GM18867 (cell line): ENCODE results near the gene ATP8A2.
"Not testable (repeated sequence)": the region's sequence is repeated elsewhere in the genome, so short reads cannot be mapped to it uniquely, and the experiment has no call there.

Experiments used
- ATAC-seq: cut with Tn5 transposase; IDR thresholded peaks from one replicate; pipeline ENCODE4 v1.9.1; 2021; ENCODE audit warnings: mild to moderate bottlenecking, moderate library complexity; ENCODE audit not compliant: unreplicated experiment

Gene ATP8A2

GRCh38 chr13:25457566-25457965 is 85.8 kb downstream of the ATP8A2 start:
- ATAC-seq: no peak

DNA sequence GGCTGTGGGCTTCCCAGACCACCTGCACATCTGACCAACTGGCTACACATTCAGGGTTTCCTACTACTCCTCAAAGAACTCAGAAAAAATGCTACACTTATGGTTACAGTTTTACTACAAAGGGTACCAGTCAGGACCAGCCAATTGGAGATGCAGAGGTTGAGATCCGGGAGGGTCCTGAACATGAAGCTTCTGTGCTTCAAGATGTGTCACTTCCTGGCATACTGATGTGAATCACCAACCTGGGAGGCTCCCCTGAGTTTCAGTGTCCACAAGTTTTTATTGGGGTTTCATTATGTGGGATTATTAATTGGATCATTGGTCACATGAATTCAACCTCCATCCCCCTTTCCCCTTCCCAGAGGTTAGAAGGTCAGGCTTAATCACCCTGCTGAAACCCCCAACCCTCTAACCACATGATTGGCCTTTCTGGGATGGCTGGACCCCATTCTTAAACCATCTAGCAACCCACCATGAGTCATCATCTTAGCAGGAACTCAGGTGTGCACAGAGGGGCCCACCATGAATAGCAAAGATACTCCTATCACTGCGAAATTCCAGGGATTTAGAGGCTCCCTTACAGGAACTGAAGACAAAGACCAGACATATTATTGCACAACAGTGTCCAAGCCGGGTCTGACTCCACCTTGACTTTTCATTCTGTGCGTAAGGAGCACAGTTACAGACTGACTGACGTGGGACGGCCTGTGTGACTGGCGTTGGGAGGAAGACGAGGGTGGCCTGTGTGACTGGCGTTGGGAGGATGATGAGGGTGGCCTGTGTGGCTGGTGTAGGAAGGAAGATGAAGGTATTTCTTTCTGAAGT is 90.7 kb downstream of the ATP8A2 start:
- ATAC-seq: no peak

- ATAC-seq: no peak
Observed at GRCh38 chr13:25463496-25463895, 91.7 kb downstream of the ATP8A2 start.

- no peak for ATAC-seq
Observed at GRCh38 chr13:25466880-25467279, 95.1 kb downstream of the ATP8A2 start.

- no peak for ATAC-seq
Observed at GRCh38 chr13:25468325-25469168, 96.8 kb downstream of the ATP8A2 start.

- no peak for ATAC-seq
Observed at GRCh38 chr13:25469169-25469525, 97.4 kb downstream of the ATP8A2 start.

DNA sequence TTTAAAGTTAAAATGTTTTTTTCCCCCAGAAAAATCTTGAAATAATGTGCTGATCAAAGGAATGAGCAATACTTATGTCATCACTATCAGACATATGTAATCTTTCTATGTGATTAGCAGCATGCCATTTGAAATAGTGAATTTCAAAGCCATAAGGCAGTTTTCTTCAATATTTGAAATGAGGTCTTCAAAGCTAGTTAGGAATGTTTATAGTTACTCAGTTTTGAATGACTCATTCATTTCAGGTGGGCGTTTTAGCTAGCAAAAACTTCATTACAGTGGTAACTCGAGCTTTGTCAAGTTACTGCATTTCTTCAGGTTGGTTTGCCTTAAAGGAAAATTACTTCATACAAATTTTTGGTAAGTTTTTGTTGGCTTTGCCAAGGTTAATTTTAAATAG is 102.1 kb downstream of the ATP8A2 start:
- ATAC-seq: no peak

- no peak for ATAC-seq
Observed at GRCh38 chr13:25478186-25478585, 106.4 kb downstream of the ATP8A2 start.

GRCh38 chr13:25489238-25489637 is 117.5 kb downstream of the ATP8A2 start:
- no peak for ATAC-seq

GRCh38 chr13:25490236-25490635 is 118.5 kb downstream of the ATP8A2 start:
- no peak for ATAC-seq

GRCh38 chr13:25493931-25494640 is 122.3 kb downstream of the ATP8A2 start:
- no peak for ATAC-seq

DNA sequence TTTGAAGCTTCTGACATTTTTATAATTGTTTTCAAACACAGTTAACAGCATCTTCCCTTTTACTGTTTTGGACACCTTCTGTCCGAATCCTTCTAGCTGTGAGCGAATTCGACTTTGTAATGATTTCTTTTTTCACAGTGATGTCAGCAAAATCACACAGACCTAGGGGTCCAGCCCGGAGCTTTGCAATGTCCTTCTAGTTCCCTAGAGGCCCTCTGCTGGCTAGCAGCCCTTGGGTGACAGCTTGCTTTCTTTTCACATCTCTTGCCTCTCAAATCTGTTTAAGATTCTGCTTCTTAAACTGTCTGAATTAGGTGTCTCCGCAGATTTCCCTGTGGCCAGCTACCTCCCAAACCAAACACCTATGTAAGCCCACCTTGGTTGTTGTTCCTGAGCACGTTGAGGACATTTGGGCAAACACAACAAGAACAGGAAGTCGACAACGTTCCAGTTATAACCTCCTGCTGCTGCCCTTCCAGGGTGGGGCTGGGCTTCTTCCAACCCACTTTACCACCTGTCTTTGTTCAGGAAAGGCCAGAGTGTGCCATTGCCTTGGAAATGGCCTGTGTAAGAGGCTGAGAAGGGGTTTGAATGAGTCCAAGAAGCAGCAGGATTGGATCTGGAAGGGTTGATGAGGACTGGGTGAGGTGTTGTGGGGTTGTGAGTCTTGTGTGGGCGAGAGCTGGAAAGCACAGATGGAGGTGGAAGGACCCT is 123.1 kb downstream of the ATP8A2 start:
- ATAC-seq: no peak

GRCh38 chr13:25501231-25501630 is 129.5 kb downstream of the ATP8A2 start:
- ATAC-seq: no peak

DNA sequence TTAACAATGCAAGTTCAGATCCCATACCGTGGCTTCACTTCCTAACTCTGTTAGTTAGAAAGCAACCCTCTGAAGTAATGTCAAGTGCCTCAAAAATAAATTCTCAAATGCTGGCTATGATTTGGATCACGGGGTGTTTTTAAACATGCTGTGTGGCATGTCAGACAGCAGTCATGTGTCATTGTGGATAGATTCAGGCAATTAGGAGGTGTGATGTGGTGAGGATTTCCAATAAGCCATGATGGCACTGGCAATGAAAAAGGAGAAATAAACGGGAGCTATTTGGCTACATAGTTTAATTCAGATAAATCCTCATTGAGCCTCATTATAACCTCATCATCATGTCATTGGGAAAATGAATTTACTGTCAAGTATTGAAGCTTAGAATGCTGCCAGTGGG is 130.3 kb downstream of the ATP8A2 start:
- no peak for ATAC-seq

- no peak for ATAC-seq
Observed at GRCh38 chr13:25502551-25502950, 130.8 kb downstream of the ATP8A2 start.

GRCh38 chr13:25503856-25504255 is 132.1 kb downstream of the ATP8A2 start:
- no peak for ATAC-seq

DNA sequence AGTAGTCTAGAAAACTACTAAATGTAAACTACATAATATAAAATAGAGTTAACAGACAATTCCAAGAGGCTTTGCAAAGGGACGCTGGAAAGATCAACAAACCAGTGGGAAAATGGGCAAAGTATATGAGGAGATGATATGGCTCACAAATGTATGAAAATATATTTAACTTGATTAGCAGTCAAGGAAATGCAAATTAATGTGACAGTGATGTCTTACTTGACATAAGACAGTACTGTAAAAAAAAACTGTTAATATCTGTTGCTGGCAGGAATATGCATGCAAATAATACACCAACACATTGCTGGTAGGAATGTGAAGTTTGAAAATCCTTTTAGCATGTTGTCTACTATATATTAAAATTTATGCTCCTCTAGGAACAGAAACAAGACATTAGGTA is 136.1 kb downstream of the ATP8A2 start:
- ATAC-seq: no peak

GRCh38 chr13:25513060-25513459 is 141.3 kb downstream of the ATP8A2 start:
- not testable (repeated sequence) for ATAC-seq

- ATAC-seq: no peak
Observed at GRCh38 chr13:25518441-25518840, 146.7 kb downstream of the ATP8A2 start.

DNA sequence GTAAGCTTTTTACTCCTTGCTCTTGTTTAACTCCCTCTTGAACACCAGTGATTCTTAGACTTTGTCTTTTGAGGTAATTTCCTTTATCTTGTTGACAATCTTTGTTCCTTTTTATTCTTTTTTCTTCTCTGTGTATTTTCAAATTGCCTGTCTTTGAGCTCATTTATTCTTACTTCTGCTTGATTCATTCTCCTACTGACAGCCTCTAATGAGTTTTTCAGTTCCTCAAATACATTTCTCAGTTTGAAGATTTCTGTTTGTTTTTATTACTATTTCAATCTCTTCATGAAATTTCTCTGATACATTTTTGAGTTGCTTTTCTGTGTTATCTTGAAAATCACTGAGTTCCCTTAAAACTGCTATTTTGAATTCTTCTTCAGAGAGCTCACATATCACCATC is 154.1 kb downstream of the ATP8A2 start:
- ATAC-seq: peak; percentile 47

- no peak for ATAC-seq
Observed at GRCh38 chr13:25528266-25528665, 156.5 kb downstream of the ATP8A2 start.
